Activated naive CD8-positive, alpha-beta T cell treated with anti-CD3 and anti-CD28 coated beads, Interleukin-2, amount 50 U/mL, for 16 hours (primary cell): ENCODE data around the gene TRIM2.

ENCODE experiments used
- DNase-seq: peaks from one replicate; pipeline ENCODE4 v3.0.0-alpha.2; 2020; ENCODE audit warnings: low read depth, low spot score

Gene TRIM2

DNA sequence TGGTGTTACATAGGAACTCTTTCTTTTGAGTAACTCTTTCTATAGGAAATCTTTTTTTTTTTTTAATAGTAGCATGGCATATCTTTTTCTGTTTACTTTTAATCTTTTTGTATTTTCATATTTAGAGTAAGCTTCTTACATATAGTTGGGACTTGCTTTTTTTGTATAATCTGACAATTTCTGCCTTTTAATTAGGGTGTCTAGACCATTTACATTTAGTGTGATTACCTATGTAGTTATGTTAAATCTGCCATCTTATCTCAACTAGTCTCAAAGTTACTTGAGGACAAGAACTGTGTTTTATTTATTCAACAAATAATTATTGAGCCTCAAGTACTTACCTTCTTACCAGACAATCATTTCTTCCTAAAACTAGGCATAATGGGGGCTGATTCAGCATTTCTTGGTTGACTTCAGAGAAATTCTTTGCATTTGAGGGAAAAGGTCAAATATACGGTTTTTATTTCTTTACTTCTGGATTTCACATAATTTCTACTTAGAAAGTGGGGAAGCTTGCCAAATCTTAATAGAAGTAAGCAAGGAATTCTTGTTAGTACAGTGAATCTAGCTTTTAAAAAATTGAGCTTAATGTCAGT, 168.8 kb downstream of the TRIM2 start:
- DNase-seq, result no peak

GRCh38 chr4:153374442-153374841, 170.2 kb downstream of the TRIM2 start:
- no peak for DNase-seq

DNA sequence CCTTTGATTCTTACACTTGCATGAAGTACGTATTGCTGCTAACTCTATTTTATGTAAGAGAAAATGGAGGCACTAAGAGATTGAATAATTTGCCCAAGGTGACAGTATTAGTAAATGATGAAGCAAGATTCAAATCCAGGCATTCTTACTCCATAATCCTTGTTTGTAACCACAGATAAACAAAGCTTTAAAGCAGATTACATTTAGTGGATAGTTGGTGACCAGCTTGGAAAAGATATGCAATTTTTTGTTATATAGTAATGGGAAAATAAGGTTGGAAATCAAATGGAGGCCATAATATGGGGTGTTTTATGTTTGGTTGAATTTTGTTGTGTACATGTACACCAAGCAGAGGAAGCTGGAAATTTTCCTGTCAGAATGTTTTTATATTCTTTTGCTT, 171.1 kb downstream of the TRIM2 start:
- no peak for DNase-seq

- no peak for DNase-seq
Observed at GRCh38 chr4:153383131-153383530, 178.9 kb downstream of the TRIM2 start.

DNA sequence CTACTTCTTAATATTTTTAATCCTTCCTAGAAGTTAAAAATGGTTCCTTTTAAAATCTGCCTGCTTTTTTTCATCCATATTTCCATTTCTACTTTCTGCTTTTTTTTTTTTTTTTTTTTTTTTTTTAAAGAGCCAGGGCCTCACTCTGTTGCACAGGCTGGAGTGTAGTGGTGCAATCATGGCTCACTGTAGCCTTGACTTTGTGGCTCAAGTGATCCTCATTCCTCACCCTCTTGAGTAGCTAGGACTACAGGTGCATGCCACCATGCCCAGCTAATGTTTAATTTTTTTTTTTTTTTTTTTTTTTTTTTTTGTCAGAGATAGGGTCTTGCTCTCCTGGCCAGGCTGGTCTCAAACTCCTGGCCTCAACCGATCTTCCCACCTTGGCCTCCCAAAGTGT, 179.9 kb downstream of the TRIM2 start:
- no peak for DNase-seq

DNA sequence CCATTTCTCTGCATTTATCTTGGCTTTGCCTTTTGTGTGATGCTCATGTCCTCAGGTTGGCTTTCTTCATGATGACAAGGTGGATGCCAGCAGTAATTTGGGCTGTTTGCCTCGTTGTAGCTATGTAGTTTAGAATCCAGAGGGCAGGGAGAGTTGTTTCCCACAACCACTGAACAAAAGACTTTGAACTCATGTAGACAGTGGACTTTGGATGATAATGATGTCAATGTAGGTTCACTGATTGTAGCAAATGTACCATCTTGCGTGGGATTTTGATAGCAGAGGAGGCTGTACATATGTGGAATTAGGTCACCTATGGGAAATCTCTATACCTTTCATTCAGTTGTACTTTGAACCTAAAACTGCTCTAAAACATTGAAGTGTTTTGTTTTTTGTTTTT, 181.5 kb downstream of the TRIM2 start:
- DNase-seq, result no peak

GRCh38 chr4:153387981-153388380, 183.7 kb downstream of the TRIM2 start:
- no peak for DNase-seq
